OCI-LY7 (cell line): ENCODE measurements around the gene ZNF148. TPM values are rescaled to one million over a fixed set of nuclear protein-coding genes. Genes with fewer than 3 reads are reported as not detected.

Experiments
- BruUV-seq: library from RNA; stranded (reverse); fragments of 400-500 nt; replicated peaks from 2 replicates; lab custom pipeline; 2021; lab: Mats Ljungman, UMichigan
- CTCF ChIA-PET: fragments of 300-600 bp; sonication (Branson Sonifier 250); formaldehyde crosslinking; loops from one replicate; lab custom pipeline; 2022; ENCODE audit warnings: antibody characterized with exemption; ENCODE audit not compliant: unreplicated experiment; lab: Charles Lee
- POLR2A ChIA-PET: fragments of 300-600 bp; sonication (Branson Sonifier 250); formaldehyde crosslinking; loops from one replicate; lab custom pipeline; 2022; ENCODE audit warnings: antibody characterized with exemption; lab: Charles Lee
- DNase-seq: peaks from one replicate; pipeline ENCODE4 v3.0.0-alpha.2; 2015; ENCODE audit warnings: low spot score
- H2AFZ ChIP-seq: fragments of 200-600 bp; sonication (generic), shearing (Covaris generic); 2 replicates; pipeline ENCODE4 v1.6.1; 2014; ENCODE audit warnings: mild to moderate bottlenecking, antibody characterized with exemption, low read length, moderate library complexity
- H3K27ac ChIP-seq: fragments of 200-600 bp; sonication (generic); 2 replicates; pipeline ENCODE4 v1.5.1; 2014; ENCODE audit warnings: mixed run types, low read depth, mild to moderate bottlenecking, moderate library complexity, low read length, inconsistent platforms; ENCODE audit not compliant: poor library complexity, severe bottlenecking
- H3K36me3 ChIP-seq: fragments of 200-600 bp; sonication (generic); 2 replicates; pipeline ENCODE4 v1.6.1; 2014; ENCODE audit warnings: mild to moderate bottlenecking, antibody characterized with exemption, low read length, moderate library complexity, mixed read lengths; ENCODE audit not compliant: insufficient read depth
- H3K4me1 ChIP-seq: fragments of 200-600 bp; sonication (generic); 2 replicates; pipeline ENCODE4 v1.5.1; 2014; ENCODE audit warnings: mild to moderate bottlenecking, low read length; ENCODE audit not compliant: insufficient read depth, poor library complexity, severe bottlenecking
- H3K4me2 ChIP-seq: fragments of 200-600 bp; sonication (generic); 2 replicates; pipeline ENCODE4 v1.6.1; 2014; ENCODE audit warnings: mild to moderate bottlenecking, low read length
- H3K4me3 ChIP-seq: fragments of 200-600 bp; sonication (generic); 2 replicates; pipeline ENCODE4 v1.5.1; 2014; ENCODE audit warnings: mild to moderate bottlenecking, low read depth, low read length; ENCODE audit not compliant: poor library complexity, severe bottlenecking
- H3K79me2 ChIP-seq: fragments of 200-600 bp; sonication (generic); 2 replicates; pipeline ENCODE4 v1.6.1; 2016; ENCODE audit warnings: low read depth, mild to moderate bottlenecking, low read length, moderate library complexity, mixed read lengths; ENCODE audit not compliant: insufficient read depth
- H3K9me2 ChIP-seq: fragments of 200-600 bp; sonication (generic); 2 replicates; pipeline ENCODE4 v1.6.1; 2016; ENCODE audit warnings: mild to moderate bottlenecking, low read length, mixed read lengths; ENCODE audit not compliant: insufficient read depth
- H3K9me3 ChIP-seq: fragments of 200-600 bp; sonication (generic); 2 replicates; pipeline ENCODE4 v1.6.1; 2014; ENCODE audit warnings: mild to moderate bottlenecking, mixed run types, low read length, mixed read lengths
- H4K20me1 ChIP-seq: fragments of 200-600 bp; sonication (generic); 2 replicates; pipeline ENCODE4 v1.6.1; 2014; ENCODE audit warnings: mild to moderate bottlenecking, antibody characterized with exemption, low read length, moderate library complexity, mixed read lengths; ENCODE audit not compliant: insufficient read depth
- CTCF ChIP-seq: fragments of 200-600 bp; sonication (generic); conservative IDR thresholded peaks from 2 replicates; pipeline ENCODE4 v1.5.1; 2014; ENCODE audit warnings: mild to moderate bottlenecking, antibody characterized with exemption, low read length, moderate library complexity, mixed read lengths
- EZH2phosphoT487 ChIP-seq: fragments of 200-600 bp; sonication (generic); IDR thresholded peaks from 2 replicates; pipeline ENCODE4 v1.6.1; 2018; ENCODE audit warnings: low read depth, borderline replicate concordance, mild to moderate bottlenecking, mixed run types, antibody characterized with exemption, low read length, moderate library complexity, mixed read lengths
- intact Hi-C: fragments of 100-400 bp; cut with micrococcal nuclease; formaldehyde crosslinking; loops from one replicate; pipeline ENCODE4 v1.10.0; 2022; ENCODE audit not compliant: unreplicated experiment
- total RNA-seq, 2 experiments: library from RNA; depleted of rRNA in 1 of 2; stranded (reverse); fragments of >200 nt in 1 of 2; shearing (Covaris generic) in 1 of 2; gene quantifications; 2 replicates each; pipeline ENCODE4 v1.2.3, GENCODE V29; 2014 to 2022

Gene ZNF148
- total RNA-seq, 2 experiments from 2014 or later, result 19.8 to 35.4 TPM

- Histone ChIP-seq H3K4me3 (no peak overlapping the region), H3K36me3 (no peaks in the 10 kb centered on the region), H2AFZ (peak overlapping the region; percentile 84; the same call in 1 of the 2 replicates), H3K27ac (no peak overlapping the region), H3K4me2 (peak overlapping the region; percentile 21; the same call in 1 of the 2 replicates), H3K9me3 (no peaks in the 10 kb centered on the region), H4K20me1 (no peaks in the 10 kb centered on the region), H3K4me1 (peaks cover 7% of the 10 kb centered on the region), H3K79me2 (no peaks in the 10 kb centered on the region), H3K9me2 (no peaks in the 10 kb centered on the region)
- ChIA-PET POLR2A (interaction anchor here (0.6 kb wide), 2 partner anchors 11 to 93 kb away, joined by 3 read pairs; no protein-coding TSS in a partner anchor), CTCF (no interaction called here)
- DNase-seq, result no peak
- TF ChIP-seq CTCF, result no peak
- BruUV-seq, result no TSS peak
- intact Hi-C loops, result no loop called here
Observed at GRCh38 chr3:125191730-125192129, 183.4 kb downstream of the ZNF148 start.

- Histone ChIP-seq H3K4me3 (no peak overlapping the region), H3K79me2 (no peaks in the 10 kb centered on the region), H3K27ac (no peak overlapping the region), H3K9me3 (no peaks in the 10 kb centered on the region), H3K36me3 (no peaks in the 10 kb centered on the region), H3K4me1 (peaks cover 7% of the 10 kb centered on the region), H3K4me2 (no peak overlapping the region), H4K20me1 (no peaks in the 10 kb centered on the region), H3K9me2 (no peaks in the 10 kb centered on the region), H2AFZ (no peak overlapping the region)
- BruUV-seq, result no TSS peak
- no peak for TF ChIP-seq EZH2phosphoT487
- TF ChIP-seq CTCF, result no peak
- intact Hi-C loops, result no loop called here
- DNase-seq, result no peak
- ChIA-PET POLR2A (interaction anchor here (0.6 kb wide), 1 partner anchor 11 kb away, joined by 3 read pairs; no protein-coding TSS in a partner anchor), CTCF (no interaction called here)
Observed at GRCh38 chr3:125191256-125191655, 183.9 kb downstream of the ZNF148 start.

GRCh38 chr3:125190786-125191185 lies 184.3 kb downstream of the ZNF148 start:
- CTCF ChIA-PET, result no interaction called here
- no peak overlapping the region for H2AFZ ChIP-seq

More at GRCh38 chr3:125190786-125191185, 184.3 kb downstream of the ZNF148 start:
- no peaks in the 10 kb centered on the region for H3K36me3 ChIP-seq
- no peak overlapping the region for H3K4me2 ChIP-seq
- H3K27ac ChIP-seq, result no peak overlapping the region
- no TSS peak for BruUV-seq
- no peaks in the 10 kb centered on the region for H3K79me2 ChIP-seq
- intact Hi-C loops, result no loop called here
- no peak overlapping the region for H3K4me3 ChIP-seq
- H4K20me1 ChIP-seq, result no peaks in the 10 kb centered on the region
- POLR2A ChIA-PET, result no interaction called here
- no peak for DNase-seq
- no peaks in the 10 kb centered on the region for H3K9me2 ChIP-seq
- no peak for TF ChIP-seq EZH2phosphoT487
- no peak for TF ChIP-seq CTCF
- peaks cover 7% of the 10 kb centered on the region for H3K4me1 ChIP-seq
- no peaks in the 10 kb centered on the region for H3K9me3 ChIP-seq
